Neural crest cell (in vitro differentiated cells): ENCODE measurements around the gene LINC00237. TPM values are rescaled to one million over a fixed set of nuclear protein-coding genes. Genes with fewer than 3 reads are reported as not detected.

ENCODE experiments used
- DNase-seq: peaks from one replicate; pipeline ENCODE4 v3.0.0; 2021; ENCODE audit warnings: low read depth, mixed read lengths, low spot score
- H3K27ac Mint-ChIP-seq: one replicate; pipeline ENCODE4 v1.8.0; 2021; ENCODE audit warnings: mild to moderate bottlenecking, mixed read lengths; ENCODE audit not compliant: unreplicated experiment
- H3K27me3 Mint-ChIP-seq: 2 replicates; pipeline ENCODE4 v1.8.0; 2021; ENCODE audit warnings: low read depth, mild to moderate bottlenecking, mixed read lengths
- H3K36me3 Mint-ChIP-seq: 2 replicates; pipeline ENCODE4 v1.8.0; 2021; ENCODE audit warnings: low read depth, mild to moderate bottlenecking, mixed read lengths
- H3K4me1 Mint-ChIP-seq: 2 replicates; pipeline ENCODE4 v1.8.0; 2021; ENCODE audit warnings: mixed read lengths
- H3K4me3 Mint-ChIP-seq: one replicate; pipeline ENCODE4 v1.8.0; 2021; ENCODE audit warnings: mild to moderate bottlenecking, mixed read lengths
- H3K9me3 Mint-ChIP-seq: 2 replicates; pipeline ENCODE4 v1.8.0; 2021; ENCODE audit warnings: mixed read lengths
- total RNA-seq: library from RNA; stranded (reverse); gene quantifications from 2 replicates; pipeline ENCODE4 v1.2.1, GENCODE V29; 2021
- TF ChIP-seq, protein P1 (sequence below): fragments of 200-600 bp; sonication (generic); conservative IDR thresholded peaks from 2 replicates; pipeline ENCODE4 v1.5.0; 2021; ENCODE audit warnings: antibody characterized with exemption, mild to moderate bottlenecking

LINC00237 gene
- total RNA-seq, 1 donor from 2014 or later, result not detected

DNA sequence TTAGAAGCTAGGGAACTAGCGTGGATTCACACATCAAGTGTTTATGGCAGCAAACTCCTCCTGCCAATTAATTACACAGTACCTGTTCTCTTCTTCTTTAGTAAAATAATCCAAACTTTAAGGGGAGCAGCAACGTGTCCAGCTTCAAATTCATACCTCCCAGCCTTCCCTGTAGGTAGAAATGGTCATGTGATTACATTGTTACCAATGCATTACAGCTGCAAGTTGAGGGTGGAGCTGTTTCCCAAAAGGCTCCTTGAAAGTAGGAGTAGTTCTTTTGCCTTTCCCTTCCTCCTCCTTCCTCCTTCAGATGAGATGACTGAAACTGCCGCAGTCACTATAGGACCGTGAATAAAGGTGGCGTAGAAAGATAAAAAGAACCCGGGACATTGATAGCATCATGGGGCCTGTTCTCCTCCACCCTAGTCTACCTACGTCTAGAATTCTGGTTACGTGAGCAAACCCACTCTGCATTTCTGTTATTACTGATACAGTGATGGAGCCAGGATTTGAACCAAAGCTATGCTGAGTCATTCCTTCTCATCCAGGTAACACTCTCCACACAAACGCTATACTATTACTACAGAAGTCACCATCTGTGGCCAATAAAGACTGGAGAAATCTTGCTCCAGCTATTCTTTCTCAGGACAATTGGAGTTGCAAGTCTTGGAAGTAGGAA is 18.2 kb downstream of the LINC00237 start:
- TF ChIP-seq, protein P1, sequence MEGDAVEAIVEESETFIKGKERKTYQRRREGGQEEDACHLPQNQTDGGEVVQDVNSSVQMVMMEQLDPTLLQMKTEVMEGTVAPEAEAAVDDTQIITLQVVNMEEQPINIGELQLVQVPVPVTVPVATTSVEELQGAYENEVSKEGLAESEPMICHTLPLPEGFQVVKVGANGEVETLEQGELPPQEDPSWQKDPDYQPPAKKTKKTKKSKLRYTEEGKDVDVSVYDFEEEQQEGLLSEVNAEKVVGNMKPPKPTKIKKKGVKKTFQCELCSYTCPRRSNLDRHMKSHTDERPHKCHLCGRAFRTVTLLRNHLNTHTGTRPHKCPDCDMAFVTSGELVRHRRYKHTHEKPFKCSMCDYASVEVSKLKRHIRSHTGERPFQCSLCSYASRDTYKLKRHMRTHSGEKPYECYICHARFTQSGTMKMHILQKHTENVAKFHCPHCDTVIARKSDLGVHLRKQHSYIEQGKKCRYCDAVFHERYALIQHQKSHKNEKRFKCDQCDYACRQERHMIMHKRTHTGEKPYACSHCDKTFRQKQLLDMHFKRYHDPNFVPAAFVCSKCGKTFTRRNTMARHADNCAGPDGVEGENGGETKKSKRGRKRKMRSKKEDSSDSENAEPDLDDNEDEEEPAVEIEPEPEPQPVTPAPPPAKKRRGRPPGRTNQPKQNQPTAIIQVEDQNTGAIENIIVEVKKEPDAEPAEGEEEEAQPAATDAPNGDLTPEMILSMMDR, result no peak
- Mint-ChIP-seq H3K4me3 (no peak overlapping the region), H3K27ac (no peak overlapping the region), H3K9me3 (peaks cover 2% of the 10 kb centered on the region), H3K4me1 (peaks cover 16% of the 10 kb centered on the region), H3K36me3 (no peaks in the 10 kb centered on the region), H3K27me3 (peaks cover 61% of the 10 kb centered on the region)
- DNase-seq, result no peak

DNA sequence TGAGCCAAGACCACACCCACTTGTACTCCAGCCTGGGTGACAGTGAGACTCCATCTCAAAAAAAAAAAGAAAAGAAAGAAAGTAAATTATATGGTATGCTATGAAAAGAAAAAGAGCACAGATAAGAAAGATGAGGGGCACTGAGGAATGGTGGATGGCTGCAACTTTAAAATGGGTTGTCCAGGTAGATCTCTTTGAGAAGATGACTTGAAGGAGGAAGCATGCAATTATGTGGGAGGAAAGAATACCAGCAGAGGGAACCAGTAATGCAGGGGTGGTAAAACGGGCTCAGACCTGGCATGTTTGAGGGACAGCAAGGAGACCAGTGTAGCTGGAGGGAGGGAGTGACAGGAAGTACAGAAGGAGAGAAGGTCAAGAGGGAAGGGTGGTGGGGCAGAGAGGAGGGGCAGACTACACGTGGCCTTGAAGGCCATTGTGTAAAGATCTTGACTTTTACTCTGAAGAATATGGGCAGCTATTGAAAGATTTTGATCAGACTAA is 22.3 kb downstream of the LINC00237 start:
- no peaks in the 10 kb centered on the region for H3K36me3 Mint-ChIP-seq
- peaks cover 2% of the 10 kb centered on the region for H3K9me3 Mint-ChIP-seq
- H3K4me3 Mint-ChIP-seq, result no peak overlapping the region
- peaks cover 53% of the 10 kb centered on the region for H3K27me3 Mint-ChIP-seq
- DNase-seq, result no peak
- TF ChIP-seq, protein P1, result no peak
- H3K4me1 Mint-ChIP-seq, result no peaks in the 10 kb centered on the region
- H3K27ac Mint-ChIP-seq, result no peak overlapping the region

DNA sequence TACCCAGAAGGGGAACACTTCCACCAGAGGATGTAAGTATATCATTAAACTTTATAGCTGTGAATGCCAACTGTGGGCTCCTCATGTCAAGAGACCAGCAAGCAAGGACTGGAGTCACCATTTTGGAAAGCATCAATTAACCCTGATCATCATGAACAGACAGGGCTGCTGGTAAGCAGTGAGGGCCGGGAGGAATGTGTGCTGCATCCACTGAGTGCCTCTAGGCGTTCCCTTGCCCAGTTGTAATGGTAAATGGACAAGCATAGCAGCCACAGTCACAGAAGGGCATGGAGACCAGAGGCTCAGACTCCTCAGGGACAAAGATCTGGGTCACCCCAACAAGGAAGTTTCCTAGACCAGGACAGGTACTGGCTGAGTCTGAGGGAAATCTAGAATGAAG is 23.6 kb downstream of the LINC00237 start:
- Mint-ChIP-seq H3K9me3 (peaks cover 2% of the 10 kb centered on the region), H3K27me3 (peaks cover 42% of the 10 kb centered on the region), H3K27ac (no peak overlapping the region), H3K4me3 (no peak overlapping the region), H3K4me1 (no peaks in the 10 kb centered on the region), H3K36me3 (no peaks in the 10 kb centered on the region)
- TF ChIP-seq, protein P1, result no peak
- DNase-seq, result no peak

DNA sequence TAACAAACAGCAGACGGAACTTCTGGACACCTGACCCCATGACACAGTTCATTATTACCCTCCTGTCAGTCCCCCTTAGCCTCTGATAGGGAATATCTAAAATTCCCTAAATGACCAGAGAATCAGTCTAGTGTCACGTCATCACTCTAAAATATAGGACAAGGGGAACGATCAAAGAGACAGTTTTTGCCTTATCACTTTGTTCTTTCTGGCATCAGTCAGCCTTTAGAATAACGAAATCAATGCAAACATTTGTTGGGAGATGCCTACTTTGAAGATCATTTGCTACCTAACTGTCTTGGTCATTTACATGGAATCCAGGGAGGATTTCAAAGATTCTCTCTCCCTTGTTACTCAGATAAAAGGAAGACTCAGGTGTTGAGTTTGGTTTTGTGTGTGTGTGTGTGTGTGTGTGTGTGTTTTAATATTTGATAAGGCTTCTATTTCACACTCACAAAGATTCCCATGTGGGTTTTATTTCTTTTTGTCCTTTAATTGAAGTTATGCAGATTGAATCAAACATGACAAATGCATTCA is 28.3 kb downstream of the LINC00237 start:
- Mint-ChIP-seq H3K36me3 (no peaks in the 10 kb centered on the region), H3K4me1 (no peaks in the 10 kb centered on the region), H3K9me3 (no peaks in the 10 kb centered on the region), H3K4me3 (no peak overlapping the region), H3K27ac (no peak overlapping the region), H3K27me3 (peaks cover 33% of the 10 kb centered on the region)
- no peak for DNase-seq
- TF ChIP-seq, protein P1, result no peak

DNA sequence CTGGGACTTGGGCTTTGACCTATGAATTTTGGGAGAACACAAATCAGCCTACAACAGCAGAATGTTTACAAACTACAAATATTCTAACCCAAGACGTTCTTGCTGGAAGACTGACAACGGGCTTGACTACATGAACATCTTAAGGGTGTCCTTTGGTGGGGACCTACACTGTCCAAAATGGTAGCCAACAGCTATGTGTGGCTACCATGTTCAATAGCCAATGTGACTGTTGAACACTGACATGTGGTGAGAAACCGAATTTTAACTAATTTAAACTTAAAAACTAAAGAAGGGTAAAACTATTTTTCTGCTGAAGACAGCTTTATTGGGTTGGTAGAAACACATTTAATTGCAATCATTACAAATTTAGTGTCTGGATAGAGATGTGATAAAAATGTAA is 30.1 kb downstream of the LINC00237 start:
- Mint-ChIP-seq H3K4me3 (no peak overlapping the region), H3K36me3 (no peaks in the 10 kb centered on the region), H3K4me1 (no peaks in the 10 kb centered on the region), H3K9me3 (no peaks in the 10 kb centered on the region), H3K27me3 (peaks cover 16% of the 10 kb centered on the region), H3K27ac (no peak overlapping the region)
- TF ChIP-seq, protein P1, result no peak
- DNase-seq, result no peak
